D721Med (cell line): ENCODE measurements around the gene AICDA.

ENCODE experiments used
- DNase-seq: peaks from one replicate; pipeline ENCODE4 v3.0.0; 2011; ENCODE audit warnings: low spot score; ENCODE audit not compliant: insufficient read length
- FAIRE-seq: peaks from 2 replicates; lab custom pipeline; 2011; peaks lifted over from hg19 to GRCh38; lab: Jason Lieb, UNC
- TF ChIP-seq, protein P1 (sequence below): IDR thresholded peaks from 2 replicates; pipeline ENCODE4 v1.5.1; 2012; ENCODE audit warnings: mild to moderate bottlenecking, control low read depth; ENCODE audit not compliant: insufficient read depth; ENCODE audit errors: missing control alignments

The AICDA gene

DNA sequence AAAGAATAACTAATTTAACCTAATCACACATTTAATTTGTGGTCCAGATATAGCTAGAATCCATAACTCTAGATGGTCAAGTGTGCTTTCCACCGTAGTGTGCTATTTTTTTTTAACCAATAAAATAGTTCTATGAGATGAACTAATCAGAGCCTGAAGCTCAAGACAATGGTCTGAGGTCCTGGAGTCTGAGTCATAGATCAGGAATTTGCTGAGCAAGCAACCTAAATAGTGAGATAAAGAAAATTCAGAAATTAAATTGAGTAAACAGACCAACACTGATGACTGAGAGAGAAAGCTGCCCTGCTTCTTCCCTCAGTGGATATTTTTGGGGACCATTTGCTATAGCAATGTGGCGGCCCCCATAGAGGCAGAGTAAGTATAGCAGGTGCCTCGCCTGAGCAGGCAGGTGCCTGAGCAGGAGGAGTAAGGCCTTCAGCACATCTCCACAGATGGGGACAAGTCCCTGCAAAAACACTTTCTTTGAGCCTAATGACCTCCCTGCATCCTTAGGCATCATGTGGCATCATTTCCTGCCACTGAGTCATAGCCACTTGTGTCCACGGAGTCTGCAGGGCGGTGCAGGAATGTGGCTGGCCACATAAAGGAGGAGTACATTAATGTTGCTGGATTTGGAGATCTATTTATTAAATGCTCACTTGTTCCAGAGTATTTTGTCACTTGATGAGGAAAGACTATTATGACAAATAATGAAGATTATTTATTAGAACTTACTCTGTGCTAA, 58.0 kb downstream of the AICDA start:
- DNase-seq (no peak), FAIRE-seq (no peak)
- TF ChIP-seq, protein P1, sequence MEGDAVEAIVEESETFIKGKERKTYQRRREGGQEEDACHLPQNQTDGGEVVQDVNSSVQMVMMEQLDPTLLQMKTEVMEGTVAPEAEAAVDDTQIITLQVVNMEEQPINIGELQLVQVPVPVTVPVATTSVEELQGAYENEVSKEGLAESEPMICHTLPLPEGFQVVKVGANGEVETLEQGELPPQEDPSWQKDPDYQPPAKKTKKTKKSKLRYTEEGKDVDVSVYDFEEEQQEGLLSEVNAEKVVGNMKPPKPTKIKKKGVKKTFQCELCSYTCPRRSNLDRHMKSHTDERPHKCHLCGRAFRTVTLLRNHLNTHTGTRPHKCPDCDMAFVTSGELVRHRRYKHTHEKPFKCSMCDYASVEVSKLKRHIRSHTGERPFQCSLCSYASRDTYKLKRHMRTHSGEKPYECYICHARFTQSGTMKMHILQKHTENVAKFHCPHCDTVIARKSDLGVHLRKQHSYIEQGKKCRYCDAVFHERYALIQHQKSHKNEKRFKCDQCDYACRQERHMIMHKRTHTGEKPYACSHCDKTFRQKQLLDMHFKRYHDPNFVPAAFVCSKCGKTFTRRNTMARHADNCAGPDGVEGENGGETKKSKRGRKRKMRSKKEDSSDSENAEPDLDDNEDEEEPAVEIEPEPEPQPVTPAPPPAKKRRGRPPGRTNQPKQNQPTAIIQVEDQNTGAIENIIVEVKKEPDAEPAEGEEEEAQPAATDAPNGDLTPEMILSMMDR, result no peak

DNA sequence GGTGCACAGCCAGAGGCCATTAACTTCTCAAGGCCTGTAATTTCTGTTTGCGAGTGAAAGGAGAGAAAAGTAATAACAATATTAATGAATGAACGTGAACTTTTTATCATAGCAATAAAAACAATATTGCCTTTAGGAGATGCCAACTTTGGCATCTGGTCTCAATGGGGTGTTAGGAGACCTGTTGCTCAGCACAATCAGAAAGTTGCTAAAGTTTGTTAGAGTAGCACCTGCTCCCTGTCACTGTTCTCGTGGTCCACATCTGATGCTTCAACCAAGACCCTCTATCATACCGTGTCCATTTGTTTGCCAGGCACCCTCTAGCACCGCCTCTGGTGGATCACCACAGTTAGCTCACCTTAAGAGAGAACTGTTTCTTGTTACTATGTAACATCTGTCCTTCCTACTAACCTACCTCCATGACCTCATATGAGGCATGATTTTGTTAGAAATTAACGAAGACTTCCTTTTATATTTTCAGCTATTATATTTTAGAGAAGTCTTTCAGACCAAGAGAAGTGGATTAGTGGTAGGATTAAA, 59.5 kb downstream of the AICDA start:
- FAIRE-seq, result no peak
- TF ChIP-seq, protein P1, result no peak
- DNase-seq, result no peak
